A673 (cell line): ENCODE measurements around the gene PLEKHF1. TPM values are rescaled to one million over a fixed set of nuclear protein-coding genes. Genes with fewer than 3 reads are reported as not detected.

Source experiments
- BruUV-seq: library from RNA; stranded (reverse); fragments of 400-500 nt; replicated peaks from 2 replicates; lab custom pipeline; 2021; lab: Mats Ljungman, UMichigan
- CTCF ChIA-PET: fragments of 300-600 bp; sonication (Branson Sonifier 250); formaldehyde crosslinking; loops from one replicate; lab custom pipeline; 2022; ENCODE audit warnings: antibody characterized with exemption; lab: Charles Lee
- POLR2A ChIA-PET: fragments of 300-600 bp; sonication (Branson Sonifier 250); formaldehyde crosslinking; loops from one replicate; lab custom pipeline; 2022; ENCODE audit warnings: antibody characterized with exemption; ENCODE audit not compliant: low non-redundant PET; lab: Charles Lee
- DNase-seq: peaks from one replicate; pipeline ENCODE4 v3.0.0-alpha.2; 2015; ENCODE audit warnings: low spot score
- H3K27ac ChIP-seq: fragments of 200-600 bp; sonication (generic); 2 replicates; pipeline ENCODE4 v1.5.1; 2016; ENCODE audit warnings: mixed run types, low read depth, mild to moderate bottlenecking, mixed read lengths, antibody characterized with exemption, low read length; ENCODE audit not compliant: poor library complexity, severe bottlenecking
- H3K27me3 ChIP-seq: fragments of 200-600 bp; sonication (generic); replicated peaks from 2 replicates; pipeline ENCODE4 v1.6.1; 2017; ENCODE audit warnings: mixed run types, low read depth, mild to moderate bottlenecking, mixed read lengths, antibody characterized with exemption, low read length; ENCODE audit not compliant: insufficient read depth, poor library complexity
- H3K36me3 ChIP-seq: fragments of 200-600 bp; sonication (generic); 2 replicates; pipeline ENCODE4 v1.6.1; 2016; ENCODE audit warnings: mixed run types, mild to moderate bottlenecking, mixed read lengths, antibody characterized with exemption, low read length; ENCODE audit not compliant: insufficient read depth, poor library complexity, severe bottlenecking
- H3K4me1 ChIP-seq: fragments of 200-600 bp; sonication (generic); 2 replicates; pipeline ENCODE4 v1.6.1; 2017; ENCODE audit warnings: mixed run types, mild to moderate bottlenecking, mixed read lengths, antibody characterized with exemption, low read length; ENCODE audit not compliant: insufficient read depth, poor library complexity, severe bottlenecking
- H3K4me3 ChIP-seq: fragments of 200-600 bp; sonication (generic); 2 replicates; pipeline ENCODE4 v1.5.1; 2016; ENCODE audit warnings: low read depth, mixed run types, mild to moderate bottlenecking, mixed read lengths, low read length; ENCODE audit not compliant: poor library complexity, severe bottlenecking
- H3K9me3 ChIP-seq: fragments of 200-600 bp; sonication (generic); 2 replicates; pipeline ENCODE4 v1.6.1; 2016; ENCODE audit warnings: mixed run types, low read depth, mild to moderate bottlenecking, mixed read lengths, antibody characterized with exemption, low read length; ENCODE audit not compliant: poor library complexity, severe bottlenecking
- EZH2 ChIP-seq: fragments of 200-600 bp; sonication (generic); IDR thresholded peaks from 2 replicates; pipeline ENCODE4 v1.6.1; 2017; ENCODE audit warnings: borderline replicate concordance, low read depth, mild to moderate bottlenecking, mixed read lengths, antibody characterized with exemption, low read length; ENCODE audit not compliant: poor library complexity, severe bottlenecking
- intact Hi-C: fragments of 100-400 bp; cut with micrococcal nuclease; formaldehyde crosslinking; loops from one replicate; pipeline ENCODE4 v1.10.0; 2022; ENCODE audit not compliant: unreplicated experiment
- total RNA-seq: library from RNA; stranded (reverse); gene quantifications from 2 replicates; pipeline ENCODE4 v1.2.3, GENCODE V29; 2021
- TF ChIP-seq, protein P1 (sequence below): fragments of 300-800, 200-600 bp; sonication (generic); conservative IDR thresholded peaks from 2 replicates; pipeline ENCODE4 v1.5.1; 2017; ENCODE audit warnings: low read depth, mild to moderate bottlenecking, antibody characterized with exemption, low read length, moderate library complexity, mixed read lengths

The PLEKHF1 gene
- total RNA-seq, 1 experiment from 2014 or later: not detected

- no peak for DNase-seq
- Histone ChIP-seq H3K27ac (no peak overlapping the region), H3K4me3 (no peak overlapping the region), H3K36me3 (no peaks in the 10 kb centered on the region), H3K9me3 (no peaks in the 10 kb centered on the region), H3K4me1 (no peaks in the 10 kb centered on the region), H3K27me3 (no peaks in the 10 kb centered on the region)
- POLR2A ChIA-PET: no interaction called here
- intact Hi-C loops: no loop called here
- no TSS peak for BruUV-seq
- CTCF ChIA-PET: no interaction called here
- TF ChIP-seq, protein P1, sequence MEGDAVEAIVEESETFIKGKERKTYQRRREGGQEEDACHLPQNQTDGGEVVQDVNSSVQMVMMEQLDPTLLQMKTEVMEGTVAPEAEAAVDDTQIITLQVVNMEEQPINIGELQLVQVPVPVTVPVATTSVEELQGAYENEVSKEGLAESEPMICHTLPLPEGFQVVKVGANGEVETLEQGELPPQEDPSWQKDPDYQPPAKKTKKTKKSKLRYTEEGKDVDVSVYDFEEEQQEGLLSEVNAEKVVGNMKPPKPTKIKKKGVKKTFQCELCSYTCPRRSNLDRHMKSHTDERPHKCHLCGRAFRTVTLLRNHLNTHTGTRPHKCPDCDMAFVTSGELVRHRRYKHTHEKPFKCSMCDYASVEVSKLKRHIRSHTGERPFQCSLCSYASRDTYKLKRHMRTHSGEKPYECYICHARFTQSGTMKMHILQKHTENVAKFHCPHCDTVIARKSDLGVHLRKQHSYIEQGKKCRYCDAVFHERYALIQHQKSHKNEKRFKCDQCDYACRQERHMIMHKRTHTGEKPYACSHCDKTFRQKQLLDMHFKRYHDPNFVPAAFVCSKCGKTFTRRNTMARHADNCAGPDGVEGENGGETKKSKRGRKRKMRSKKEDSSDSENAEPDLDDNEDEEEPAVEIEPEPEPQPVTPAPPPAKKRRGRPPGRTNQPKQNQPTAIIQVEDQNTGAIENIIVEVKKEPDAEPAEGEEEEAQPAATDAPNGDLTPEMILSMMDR: no peak
- TF ChIP-seq EZH2: no peak
Measured at GRCh38 chr19:29628661-29629385, 36.4 kb upstream of the PLEKHF1 start.

DNA sequence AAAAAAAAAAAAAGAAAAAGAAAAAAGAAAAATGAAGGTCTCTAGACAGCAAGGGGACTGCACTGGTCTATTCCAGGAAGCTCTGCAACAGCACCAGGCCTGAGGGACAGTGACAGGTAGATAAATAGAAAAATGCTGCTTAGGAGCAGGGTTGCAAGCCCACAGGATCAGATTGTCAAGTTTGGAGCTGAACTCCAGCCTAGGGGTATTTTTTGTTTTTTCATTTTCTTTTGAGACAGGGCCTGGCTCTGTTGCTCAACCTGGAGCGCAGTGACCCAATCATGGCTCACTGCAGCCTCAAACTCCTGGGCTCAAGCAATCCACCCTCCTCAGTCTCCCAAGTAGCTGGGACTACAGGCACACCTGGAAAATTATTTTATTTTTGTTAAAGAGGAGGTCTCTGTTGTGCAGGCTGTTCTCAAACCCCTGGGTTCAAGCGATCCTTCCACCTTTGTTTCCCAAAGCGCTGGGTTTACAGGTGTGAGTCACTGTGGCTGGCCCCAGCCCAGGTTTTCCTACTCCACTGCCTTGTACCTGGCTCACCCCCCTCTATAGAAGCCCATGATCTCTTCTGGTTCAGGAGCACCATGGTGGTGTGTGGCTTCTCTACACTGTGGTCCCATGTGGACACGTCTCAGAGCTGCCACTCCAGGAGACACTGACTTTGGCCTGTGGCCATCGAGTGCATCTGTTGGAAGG, 35.3 kb upstream of the PLEKHF1 start:
- Histone ChIP-seq H3K4me3 (no peak overlapping the region), H3K9me3 (no peaks in the 10 kb centered on the region), H3K27ac (no peak overlapping the region), H3K27me3 (no peaks in the 10 kb centered on the region), H3K36me3 (no peaks in the 10 kb centered on the region), H3K4me1 (no peaks in the 10 kb centered on the region)
- intact Hi-C loops: no loop called here
- CTCF ChIA-PET: interaction anchor here (0.7 kb wide), 1 partner anchor 20 kb away, joined by 3 read pairs; no protein-coding TSS in a partner anchor
- no peak for TF ChIP-seq EZH2
- TF ChIP-seq, protein P1: no peak
- POLR2A ChIA-PET: no interaction called here
- BruUV-seq: no TSS peak
- no peak for DNase-seq

GRCh38 chr19:29630655-29631054, 34.6 kb upstream of the PLEKHF1 start:
- Histone ChIP-seq H3K4me3 (no peak overlapping the region), H3K27ac (no peak overlapping the region), H3K4me1 (no peaks in the 10 kb centered on the region), H3K27me3 (no peaks in the 10 kb centered on the region), H3K36me3 (no peaks in the 10 kb centered on the region), H3K9me3 (no peaks in the 10 kb centered on the region)
- TF ChIP-seq EZH2: no peak
- TF ChIP-seq, protein P1: no peak
- BruUV-seq: no TSS peak
- intact Hi-C loops: no loop called here
- ChIA-PET POLR2A (no interaction called here), CTCF (interaction anchor here (0.7 kb wide), 1 partner anchor 20 kb away, joined by 3 read pairs; no protein-coding TSS in a partner anchor)
- no peak for DNase-seq
